Transverse colon (tissue), 4 donors: ENCODE measurements around the gene AGR2.

Experiments used
- CTCF ChIP-seq, 5 experiments: fragments of 200-600 bp in 3 of 5; fragments of 450-650 bp in 2 of 5; sonication (generic) in 3 of 5; IDR thresholded peaks; 1 replicate in 2 of 5; 2 replicates in 3 of 5; pipeline ENCODE4 v1.5.1; 2016 to 2017; ENCODE audit warnings: antibody characterized with exemption in 5 of 5, inconsistent platforms in 3 of 5, mild to moderate bottlenecking in 2 of 5, moderate library complexity in 1 of 5
- POLR2AphosphoS5 ChIP-seq, 3 donors: sonication (generic); formaldehyde crosslinking; IDR thresholded peaks; one replicate each; pipeline ENCODE4 v1.6.1; 2016; ENCODE audit warnings: antibody characterized with exemption in 3 of 3

GRCh38 chr7:16764942-16765341, 39.9 kb downstream of the AGR2 start:
- no peak for TF ChIP-seq CTCF (IDR thresholded peaks at IDR 0.05)
- TF ChIP-seq POLR2AphosphoS5 (IDR thresholded peaks at IDR 0.05), result no peak
